ENCODE data around the gene MMP23B. TPM values are rescaled to one million over a fixed set of nuclear protein-coding genes. Genes with fewer than 3 reads are reported as not detected.
A peak's percentile ranks its signal among the peaks of the same experiment; 100 is the strongest.

MMP23B gene
- total and polyA plus RNA-seq, 2 experiments from 2014 or later: 15.8 to 16.2 TPM

DNA sequence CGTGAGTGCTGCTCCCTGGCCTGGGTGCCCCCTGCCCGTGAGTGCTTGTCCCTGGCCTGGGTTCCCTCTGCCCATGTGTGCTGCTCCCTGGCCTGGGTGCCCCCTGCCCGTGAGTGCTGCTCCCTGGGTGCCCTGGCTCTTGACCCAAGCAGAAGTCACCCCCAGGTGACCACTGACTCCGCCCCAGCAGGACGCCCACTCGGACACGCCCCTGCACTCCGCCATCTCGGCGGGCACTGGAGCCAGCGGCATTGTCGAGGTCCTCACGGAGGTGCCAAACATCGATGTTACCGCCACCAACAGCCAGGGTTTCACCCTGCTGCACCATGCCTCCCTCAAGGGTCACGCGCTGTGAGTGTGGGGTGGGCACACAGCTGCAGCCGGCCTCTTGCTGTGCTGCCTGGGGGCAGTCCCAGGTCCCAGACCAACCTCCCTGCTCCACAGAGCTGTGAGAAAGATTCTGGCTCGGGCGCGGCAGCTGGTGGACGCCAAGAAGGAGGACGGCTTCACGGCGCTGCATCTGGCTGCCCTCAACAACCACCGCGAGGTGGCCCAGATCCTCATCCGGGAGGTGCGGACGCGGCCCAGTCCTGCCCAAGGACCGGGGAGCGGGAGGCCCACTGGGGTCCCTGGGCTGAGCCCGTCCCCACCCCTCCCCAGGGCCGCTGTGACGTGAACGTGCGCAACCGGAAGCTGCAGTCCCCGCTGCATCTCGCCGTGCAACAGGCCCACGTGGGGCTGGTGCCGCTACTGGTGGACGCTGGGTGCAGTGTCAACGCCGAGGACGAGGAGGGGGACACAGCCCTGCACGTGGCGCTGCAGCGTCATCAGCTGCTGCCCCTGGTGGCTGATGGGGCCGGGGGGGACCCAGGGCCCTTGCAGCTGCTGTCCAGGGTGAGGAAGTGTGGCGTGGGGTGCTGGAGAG lies 3.9 kb upstream of the MMP23B start (continued):
- TF ChIP-seq ZNF114 (CRISPR knock-in tag; IDR thresholded peaks at IDR 0.05) (no peak), CREB1 (CRISPR knock-in tag; IDR thresholded peaks at IDR 0.05; ENCODE audit: low read depth) (peak; percentile 49; the same call in 1 of the 2 replicates), NANOG (IDR thresholded peaks at IDR 0.05; ENCODE audit: borderline replicate concordance) (no peak), STAT1 (IDR thresholded peaks at IDR 0.05; ENCODE audit: unreplicated experiment) (no peak)

- Histone ChIP-seq H3F3A (replicated peaks; ENCODE audit: low read depth) (0 out of 2 replicates have a peak, but pooled peaks cover 3% of the 10 kb centered on the region), H3K4me2 (peak overlapping the region; percentile 77), H3K36me3 (ENCODE audit: insufficient read depth) (no peaks in the 10 kb centered on the region), H3K79me2 (replicated peaks; ENCODE audit: insufficient read depth) (no peaks in the 10 kb centered on the region), H3K9me2 (ENCODE audit: insufficient read depth) (no peaks in the 10 kb centered on the region), H2AFZ (no peak overlapping the region), H4K20me1 (replicated peaks; ENCODE audit: insufficient read depth) (no peaks in the 10 kb centered on the region), H3K27me3 (ENCODE audit: insufficient read depth) (peaks cover 19% of the 10 kb centered on the region), H3K4me3 (peak overlapping the region; percentile 66), H3K27ac (ENCODE audit: low read depth) (no peak overlapping the region), H3K4me1 (ENCODE audit: insufficient read depth) (no peaks in the 10 kb centered on the region)
- no peaks in the 10 kb centered on the region for H3K36me3 Mint-ChIP-seq (ENCODE audit: low read depth)
- ATAC-seq (peak; percentile 38), DNase-seq (ENCODE audit: low spot score) (peak; percentile 82)
- peak overlapping the region; percentile 56 for H3K4me3 Mint-ChIP-seq
- H3K27ac Mint-ChIP-seq: no peak overlapping the region
- no peaks in the 10 kb centered on the region for H3K4me1 Mint-ChIP-seq
- no peaks in the 10 kb centered on the region; the same call in 2 of the 3 replicates for H3K9me3 Mint-ChIP-seq
- TF ChIP-seq CREB1 (CRISPR knock-in tag; IDR thresholded peaks at IDR 0.05; ENCODE audit: low read depth) (no peak), ZNF462 (CRISPR knock-in tag; IDR thresholded peaks at IDR 0.05) (no peak), JUNB (IDR thresholded peaks at IDR 0.05; ENCODE audit: unreplicated experiment) (no peak), POLR2AphosphoS5 (IDR thresholded peaks at IDR 0.05; ENCODE audit: low read depth) (peak; percentile 74), NANOG (IDR thresholded peaks at IDR 0.05; ENCODE audit: borderline replicate concordance) (no peak), EZH2phosphoT487 (IDR thresholded peaks at IDR 0.05; ENCODE audit: unreplicated experiment) (no peak), EZH2 (IDR thresholded peaks at IDR 0.05; ENCODE audit: low read depth, unreplicated experiment) (no peak), STAT1 (IDR thresholded peaks at IDR 0.05; ENCODE audit: unreplicated experiment) (no peak), ZNF114 (CRISPR knock-in tag; IDR thresholded peaks at IDR 0.05) (no peak)
- TF ChIP-seq, protein P1, sequence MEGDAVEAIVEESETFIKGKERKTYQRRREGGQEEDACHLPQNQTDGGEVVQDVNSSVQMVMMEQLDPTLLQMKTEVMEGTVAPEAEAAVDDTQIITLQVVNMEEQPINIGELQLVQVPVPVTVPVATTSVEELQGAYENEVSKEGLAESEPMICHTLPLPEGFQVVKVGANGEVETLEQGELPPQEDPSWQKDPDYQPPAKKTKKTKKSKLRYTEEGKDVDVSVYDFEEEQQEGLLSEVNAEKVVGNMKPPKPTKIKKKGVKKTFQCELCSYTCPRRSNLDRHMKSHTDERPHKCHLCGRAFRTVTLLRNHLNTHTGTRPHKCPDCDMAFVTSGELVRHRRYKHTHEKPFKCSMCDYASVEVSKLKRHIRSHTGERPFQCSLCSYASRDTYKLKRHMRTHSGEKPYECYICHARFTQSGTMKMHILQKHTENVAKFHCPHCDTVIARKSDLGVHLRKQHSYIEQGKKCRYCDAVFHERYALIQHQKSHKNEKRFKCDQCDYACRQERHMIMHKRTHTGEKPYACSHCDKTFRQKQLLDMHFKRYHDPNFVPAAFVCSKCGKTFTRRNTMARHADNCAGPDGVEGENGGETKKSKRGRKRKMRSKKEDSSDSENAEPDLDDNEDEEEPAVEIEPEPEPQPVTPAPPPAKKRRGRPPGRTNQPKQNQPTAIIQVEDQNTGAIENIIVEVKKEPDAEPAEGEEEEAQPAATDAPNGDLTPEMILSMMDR (conservative IDR thresholded peaks at IDR 0.05; ENCODE audit: low read depth in 2 of 2): peak in 1 of 2 experiments; percentile 8; a peak in 1 of 4 replicates
- TF ChIP-seq, protein P2, sequence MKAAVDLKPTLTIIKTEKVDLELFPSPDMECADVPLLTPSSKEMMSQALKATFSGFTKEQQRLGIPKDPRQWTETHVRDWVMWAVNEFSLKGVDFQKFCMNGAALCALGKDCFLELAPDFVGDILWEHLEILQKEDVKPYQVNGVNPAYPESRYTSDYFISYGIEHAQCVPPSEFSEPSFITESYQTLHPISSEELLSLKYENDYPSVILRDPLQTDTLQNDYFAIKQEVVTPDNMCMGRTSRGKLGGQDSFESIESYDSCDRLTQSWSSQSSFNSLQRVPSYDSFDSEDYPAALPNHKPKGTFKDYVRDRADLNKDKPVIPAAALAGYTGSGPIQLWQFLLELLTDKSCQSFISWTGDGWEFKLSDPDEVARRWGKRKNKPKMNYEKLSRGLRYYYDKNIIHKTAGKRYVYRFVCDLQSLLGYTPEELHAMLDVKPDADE (IDR thresholded peaks at IDR 0.05): no peak
- peaks cover 18% of the 10 kb centered on the region for H3K27me3 Mint-ChIP-seq (ENCODE audit: insufficient read depth, low read depth, poor library complexity)
These were observed 3.1 kb upstream of the MMP23B start for GRCh38 chr1:1628754-1629429.

Measured in GM23338 (cell line).